Stimulated activated effector memory CD8-positive, alpha-beta T cell treated with anti-CD3 and anti-CD28 coated beads, Interleukin-12 subunit alpha, Interleukin-12 subunit beta, amount 100 ng/mL, for 72 hours (primary cell): ENCODE data around the gene ATF4.

Experiments used
- ATAC-seq: fragments of 150-1000 bp; cut with Tn5 transposase; 2 replicates; pipeline ENCODE4 v1.10.0; 2021
- DNase-seq, 2 donors: peaks; one replicate each; pipeline ENCODE4 v3.0.0; 2021 to 2022; ENCODE audit warnings: low spot score in 2 of 2
- H3K27ac Mint-ChIP-seq: one replicate; pipeline ENCODE4 v1.8.0; 2022; ENCODE audit warnings: mild to moderate bottlenecking, mixed read lengths
- H3K36me3 Mint-ChIP-seq: one replicate; pipeline ENCODE4 v1.8.0; 2022; ENCODE audit warnings: mild to moderate bottlenecking, mixed read lengths
- H3K4me1 Mint-ChIP-seq: one replicate; pipeline ENCODE4 v1.8.0; 2022; ENCODE audit warnings: mixed read lengths
- H3K4me3 Mint-ChIP-seq: one replicate; pipeline ENCODE4 v1.8.0; 2022; ENCODE audit warnings: mild to moderate bottlenecking, mixed read lengths
- H3K9me3 Mint-ChIP-seq: one replicate; pipeline ENCODE4 v1.8.0; 2022; ENCODE audit warnings: mixed read lengths

ATF4 gene

GRCh38 chr22:39567135-39567946 lies 47.0 kb downstream of the ATF4 start:
- Mint-ChIP-seq H3K4me1 (peaks cover 24% of the 10 kb centered on the region), H3K36me3 (no peaks in the 10 kb centered on the region), H3K27ac (peak overlapping the region; percentile 21), H3K4me3 (no peak overlapping the region), H3K9me3 (peaks cover 5% of the 10 kb centered on the region)
- DNase-seq = no peak
- ATAC-seq = peak; percentile 72

DNA sequence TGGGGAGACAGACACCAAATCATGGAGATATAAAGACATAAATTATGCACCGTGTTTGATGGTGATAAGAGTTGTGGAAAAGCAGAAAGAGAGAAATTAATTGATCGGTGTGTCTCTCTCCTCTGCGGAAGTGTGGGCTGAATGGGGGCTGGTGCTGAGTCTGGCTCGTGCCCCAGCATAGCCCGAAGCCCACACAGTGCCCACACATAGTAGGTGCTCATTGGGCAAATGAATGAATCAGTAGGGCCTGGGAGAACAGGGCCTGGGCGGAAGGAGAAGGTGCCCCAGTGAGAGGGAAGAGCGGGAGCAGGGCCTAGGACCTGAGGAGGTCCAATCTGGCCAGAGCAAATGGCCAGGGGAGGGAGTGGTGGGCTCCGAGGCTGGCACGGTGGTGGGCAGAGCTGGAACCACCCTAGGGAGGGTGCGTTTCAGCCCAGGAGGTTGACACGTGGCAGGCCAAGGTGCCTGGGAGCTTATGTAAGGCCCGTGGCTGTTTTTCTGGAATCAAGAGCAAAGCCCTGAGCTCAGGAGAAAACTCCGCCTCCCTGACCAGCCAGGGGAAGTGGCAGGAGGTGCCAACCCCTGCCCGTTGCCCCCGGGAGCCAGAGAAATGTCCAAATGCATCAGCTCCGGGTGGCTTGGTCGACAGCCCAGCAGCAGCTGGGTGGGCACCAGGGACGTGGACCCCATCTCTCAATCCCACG lies 48.1 kb downstream of the ATF4 start:
- Mint-ChIP-seq H3K9me3 (peaks cover 5% of the 10 kb centered on the region), H3K4me3 (no peak overlapping the region), H3K36me3 (no peaks in the 10 kb centered on the region), H3K27ac (peak overlapping the region; percentile 21), H3K4me1 (peaks cover 24% of the 10 kb centered on the region)
- DNase-seq (no peak), ATAC-seq (no peak)

GRCh38 chr22:39569066-39569465 lies 48.7 kb downstream of the ATF4 start:
- Mint-ChIP-seq H3K27ac (no peak overlapping the region), H3K9me3 (peaks cover 5% of the 10 kb centered on the region), H3K4me1 (peaks cover 24% of the 10 kb centered on the region), H3K4me3 (no peak overlapping the region), H3K36me3 (no peaks in the 10 kb centered on the region)
- ATAC-seq (no peak), DNase-seq (no peak)

GRCh38 chr22:39570226-39570625 lies 49.9 kb downstream of the ATF4 start:
- H3K27ac Mint-ChIP-seq = no peak overlapping the region
- no peak for ATAC-seq
- H3K4me1 Mint-ChIP-seq = peaks cover 23% of the 10 kb centered on the region
- no peaks in the 10 kb centered on the region for H3K36me3 Mint-ChIP-seq
- H3K9me3 Mint-ChIP-seq = peaks cover 5% of the 10 kb centered on the region
- H3K4me3 Mint-ChIP-seq = no peak overlapping the region
- DNase-seq = no peak

- H3K27ac Mint-ChIP-seq = no peak within 1 kb of the TSS
- H3K9me3 Mint-ChIP-seq = peaks cover 2% of the 10 kb centered on the region
- ATAC-seq (no peak), DNase-seq (no peak)
- no peaks in the 10 kb centered on the region for H3K36me3 Mint-ChIP-seq
- no peak within 1 kb of the TSS for H3K4me3 Mint-ChIP-seq
- peaks cover 19% of the 10 kb centered on the region for H3K4me1 Mint-ChIP-seq
These were observed 50.3 kb downstream of the ATF4 start, which contains the start of gene CACNA1I for GRCh38 chr22:39570665-39571064. Gene CACNA1I (plus strand): TSS chr22:39570753. CDS start chr22:39570753, 0 bp downstream.

DNA sequence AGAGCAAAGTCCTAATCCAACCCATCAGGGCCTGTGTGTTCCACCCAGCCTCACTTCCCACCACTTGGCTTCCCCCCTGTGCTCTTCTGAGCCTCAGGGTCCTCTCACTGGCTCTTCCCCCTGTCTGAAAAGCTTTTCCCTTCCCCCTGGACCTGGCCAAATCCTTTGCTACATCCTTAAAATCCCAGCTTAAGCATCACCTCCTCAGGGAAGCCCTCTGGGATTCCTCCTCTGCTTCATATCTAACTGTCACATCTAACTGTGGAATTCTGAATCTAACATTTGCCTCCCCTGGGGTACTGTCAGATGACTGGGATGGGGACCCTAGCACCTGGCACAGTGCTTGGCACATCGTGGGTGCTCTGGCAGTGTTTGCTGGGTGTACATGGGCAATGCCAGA lies 51.2 kb downstream of the ATF4 start:
- no peak overlapping the region for H3K27ac Mint-ChIP-seq
- H3K9me3 Mint-ChIP-seq = no peaks in the 10 kb centered on the region
- no peak for ATAC-seq
- no peak for DNase-seq
- peaks cover 15% of the 10 kb centered on the region for H3K4me1 Mint-ChIP-seq
- H3K36me3 Mint-ChIP-seq = peaks cover under 1% of the 10 kb centered on the region
- H3K4me3 Mint-ChIP-seq = no peak overlapping the region
